ENCODE measurements around the gene ABCA4.
"Not testable (repeated sequence)": the region's sequence is repeated elsewhere in the genome, so short reads cannot be mapped to it uniquely, and the experiment has no call there.

ABCA4 gene

GRCh38 chr1:94160811-94161210 is 39.9 kb upstream of the ABCA4 start:
- no peaks in the 10 kb centered on the region for H3K27me3 ChIP-seq (ENCODE audit: insufficient read depth, poor library complexity, severe bottlenecking)
- H3K36me3 ChIP-seq (ENCODE audit: low read depth) = no peaks in the 10 kb centered on the region
- no peak overlapping the region for H3K27ac ChIP-seq (ENCODE audit: poor library complexity, severe bottlenecking)
- peak; percentile 50; the same call in 2 of the 3 replicates for ATAC-seq (ENCODE audit: low read depth)
- TF ChIP-seq CTCF (IDR thresholded peaks at IDR 0.05; ENCODE audit: poor library complexity, severe bottlenecking) = no peak
- DNase-seq (ENCODE audit: low spot score) = no peak
- H3K4me1 ChIP-seq (ENCODE audit: insufficient read depth, poor library complexity, severe bottlenecking) = no peaks in the 10 kb centered on the region
- H3K4me3 ChIP-seq (ENCODE audit: severe bottlenecking) = no peak overlapping the region
- H3K9me3 ChIP-seq (ENCODE audit: severe bottlenecking) = no peaks in the 10 kb centered on the region

GRCh38 chr1:94156096-94156625 is 35.2 kb upstream of the ABCA4 start:
- no peak overlapping the region for H3K27ac ChIP-seq (ENCODE audit: poor library complexity, severe bottlenecking)
- DNase-seq (ENCODE audit: low spot score) = no peak
- no peak for ATAC-seq (ENCODE audit: low read depth)

GRCh38 chr1:94154989-94155388 is 34.0 kb upstream of the ABCA4 start:
- Histone ChIP-seq H3K4me1 (ENCODE audit: insufficient read depth, poor library complexity, severe bottlenecking) (no peaks in the 10 kb centered on the region), H3K27ac (ENCODE audit: poor library complexity, severe bottlenecking) (no peak overlapping the region), H3K27me3 (ENCODE audit: insufficient read depth, poor library complexity, severe bottlenecking) (no peaks in the 10 kb centered on the region), H3K36me3 (ENCODE audit: low read depth) (no peaks in the 10 kb centered on the region), H3K9me3 (ENCODE audit: severe bottlenecking) (no peaks in the 10 kb centered on the region), H3K4me3 (ENCODE audit: severe bottlenecking) (no peak overlapping the region)
- no peak for TF ChIP-seq CTCF (IDR thresholded peaks at IDR 0.05; ENCODE audit: poor library complexity, severe bottlenecking)
- no peak for ATAC-seq (ENCODE audit: low read depth)
- DNase-seq (ENCODE audit: low spot score) = no peak

More at GRCh38 chr1:94156096-94156625, 35.2 kb upstream of the ABCA4 start:
- H3K4me3 ChIP-seq (ENCODE audit: severe bottlenecking) = no peak overlapping the region
- H3K36me3 ChIP-seq (ENCODE audit: low read depth) = no peaks in the 10 kb centered on the region
- H3K27me3 ChIP-seq (ENCODE audit: insufficient read depth, poor library complexity, severe bottlenecking) = no peaks in the 10 kb centered on the region
- H3K4me1 ChIP-seq (ENCODE audit: insufficient read depth, poor library complexity, severe bottlenecking) = no peaks in the 10 kb centered on the region
- TF ChIP-seq CTCF (IDR thresholded peaks at IDR 0.05; ENCODE audit: poor library complexity, severe bottlenecking) = no peak
- no peaks in the 10 kb centered on the region for H3K9me3 ChIP-seq (ENCODE audit: severe bottlenecking)

GRCh38 chr1:94153133-94153532 is 32.2 kb upstream of the ABCA4 start:
- no peak for ATAC-seq (ENCODE audit: low read depth)
- TF ChIP-seq CTCF (IDR thresholded peaks at IDR 0.05; ENCODE audit: poor library complexity, severe bottlenecking) = no peak

GRCh38 chr1:94149166-94149565 is 28.2 kb upstream of the ABCA4 start:
- not testable (repeated sequence) for H3K36me3 ChIP-seq (ENCODE audit: low read depth); H3K27ac ChIP-seq (ENCODE audit: poor library complexity, severe bottlenecking); H3K27me3 ChIP-seq (ENCODE audit: insufficient read depth, poor library complexity, severe bottlenecking); H3K9me3 ChIP-seq (ENCODE audit: severe bottlenecking); H3K4me3 ChIP-seq (ENCODE audit: severe bottlenecking); H3K4me1 ChIP-seq (ENCODE audit: insufficient read depth, poor library complexity, severe bottlenecking); ATAC-seq (ENCODE audit: low read depth); DNase-seq (ENCODE audit: low spot score)

More at GRCh38 chr1:94153133-94153532, 32.2 kb upstream of the ABCA4 start:
- H3K9me3 ChIP-seq (ENCODE audit: severe bottlenecking) = no peaks in the 10 kb centered on the region
- H3K27me3 ChIP-seq (ENCODE audit: insufficient read depth, poor library complexity, severe bottlenecking) = no peaks in the 10 kb centered on the region
- no peak for DNase-seq (ENCODE audit: low spot score)
- H3K36me3 ChIP-seq (ENCODE audit: low read depth) = no peaks in the 10 kb centered on the region
- H3K4me1 ChIP-seq (ENCODE audit: insufficient read depth, poor library complexity, severe bottlenecking) = no peaks in the 10 kb centered on the region
- H3K4me3 ChIP-seq (ENCODE audit: severe bottlenecking) = no peak overlapping the region
- H3K27ac ChIP-seq (ENCODE audit: poor library complexity, severe bottlenecking) = no peak overlapping the region
